Peyer's patch (tissue), 4 donors: ENCODE measurements around the gene CSRNP2.

Source experiments
- CTCF ChIP-seq, 6 experiments: fragments of 450-650 bp in 4 of 6; fragments of 200-600 bp in 2 of 6; sonication (generic) in 1 of 6; IDR thresholded peaks; one replicate each; pipeline ENCODE4 v1.5.1; 2017 to 2019; ENCODE audit warnings: antibody characterized with exemption in 6 of 6, mild to moderate bottlenecking in 3 of 6, moderate library complexity in 1 of 6
- POLR2A ChIP-seq, 2 donors: fragments of 450-650 bp; IDR thresholded peaks; one replicate each; pipeline ENCODE4 v1.5.1; 2017; ENCODE audit warnings: antibody characterized with exemption in 2 of 2, mild to moderate bottlenecking in 2 of 2, moderate library complexity in 2 of 2

- TF ChIP-seq CTCF (IDR thresholded peaks at IDR 0.05) (no peak), POLR2A (IDR thresholded peaks at IDR 0.05) (no peak)
These were observed 49.3 kb upstream of the CSRNP2 start for GRCh38 chr12:51132693-51133092.
